IgD-negative memory B cell (primary cell): ENCODE data around the gene PLPPR3. TPM values are rescaled to one million over a fixed set of nuclear protein-coding genes. Genes with fewer than 3 reads are reported as not detected.

ENCODE experiments used
- H3K27ac Mint-ChIP-seq, 3 donors: one replicate each; pipeline ENCODE4 v1.8.0; 2020 to 2022; ENCODE audit warnings: mild to moderate bottlenecking in 3 of 3, mixed read lengths in 3 of 3, moderate library complexity in 1 of 3
- H3K27me3 Mint-ChIP-seq: one replicate; pipeline ENCODE4 v1.8.0; 2021; ENCODE audit warnings: mixed read lengths
- H3K36me3 Mint-ChIP-seq: one replicate; pipeline ENCODE4 v1.8.0; 2020; ENCODE audit warnings: mild to moderate bottlenecking, mixed read lengths
- H3K4me1 Mint-ChIP-seq, 3 donors: one replicate each; pipeline ENCODE4 v1.8.0; 2020 to 2022; ENCODE audit warnings: mixed read lengths in 3 of 3, mild to moderate bottlenecking in 1 of 3
- H3K4me3 Mint-ChIP-seq, 4 donors: one replicate each; pipeline ENCODE4 v1.8.0; 2020 to 2022; ENCODE audit warnings: mild to moderate bottlenecking in 4 of 4, mixed read lengths in 4 of 4, moderate library complexity in 3 of 4
- H3K9me3 Mint-ChIP-seq, 3 donors: one replicate each; pipeline ENCODE4 v1.8.0; 2020 to 2021; ENCODE audit warnings: mixed read lengths in 3 of 3, mild to moderate bottlenecking in 1 of 3
- polyA plus RNA-seq: library from polyadenylated mRNA; unstranded; fragments of 300-500 nt; fragmentation: Illumina TruSeq; gene quantifications from one replicate; pipeline ENCODE4 v1.2.3, GENCODE V29; 2021

PLPPR3 gene
- polyA plus RNA-seq, 1 donor from 2014 or later = not detected

DNA sequence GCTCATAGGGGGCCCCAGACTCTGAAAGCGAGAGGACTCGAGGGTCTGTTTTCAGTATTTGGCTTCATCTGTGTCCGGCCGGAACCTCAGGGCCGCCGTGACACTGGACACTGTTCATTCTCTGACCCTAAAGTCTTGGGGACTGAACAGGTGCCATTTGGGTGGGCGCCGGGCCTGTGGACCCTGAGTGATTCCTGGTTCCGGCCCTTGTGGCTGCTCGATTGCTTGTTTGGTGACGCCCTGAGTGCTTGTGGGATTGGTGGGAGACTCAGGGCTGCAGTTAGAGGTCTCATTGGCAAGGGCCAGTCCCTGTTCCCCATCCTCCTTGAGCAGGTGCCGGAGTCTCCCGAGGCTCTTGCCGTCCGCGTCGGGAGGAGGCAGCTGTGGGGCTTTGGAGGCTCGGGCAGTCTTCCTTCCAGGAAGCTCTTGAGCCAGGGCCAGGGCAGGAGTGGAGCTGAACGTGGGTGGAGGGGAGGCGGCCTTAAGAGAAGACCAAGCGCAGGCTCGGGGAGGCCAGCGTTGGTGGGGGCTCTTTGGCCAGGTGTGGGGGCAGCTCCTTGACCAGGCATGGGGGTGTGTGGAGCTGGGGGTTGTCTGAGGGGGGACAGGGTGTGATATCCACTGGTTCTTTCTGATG lies 19.8 kb downstream of the PLPPR3 start:
- H3K4me1 Mint-ChIP-seq = peaks cover 19 to 24% (median 22%) of the 10 kb centered on the region in 3 donors
- H3K36me3 Mint-ChIP-seq = no peaks in the 10 kb centered on the region
- H3K4me3 Mint-ChIP-seq = peak overlapping the region in 3 of 4 donors; percentile 32 to 84 (median 74)
- peak overlapping the region in 2 of 3 donors; percentile 50 to 85 for H3K27ac Mint-ChIP-seq
- H3K9me3 Mint-ChIP-seq = no peaks in the 10 kb centered on the region
- H3K27me3 Mint-ChIP-seq = no peaks in the 10 kb centered on the region

DNA sequence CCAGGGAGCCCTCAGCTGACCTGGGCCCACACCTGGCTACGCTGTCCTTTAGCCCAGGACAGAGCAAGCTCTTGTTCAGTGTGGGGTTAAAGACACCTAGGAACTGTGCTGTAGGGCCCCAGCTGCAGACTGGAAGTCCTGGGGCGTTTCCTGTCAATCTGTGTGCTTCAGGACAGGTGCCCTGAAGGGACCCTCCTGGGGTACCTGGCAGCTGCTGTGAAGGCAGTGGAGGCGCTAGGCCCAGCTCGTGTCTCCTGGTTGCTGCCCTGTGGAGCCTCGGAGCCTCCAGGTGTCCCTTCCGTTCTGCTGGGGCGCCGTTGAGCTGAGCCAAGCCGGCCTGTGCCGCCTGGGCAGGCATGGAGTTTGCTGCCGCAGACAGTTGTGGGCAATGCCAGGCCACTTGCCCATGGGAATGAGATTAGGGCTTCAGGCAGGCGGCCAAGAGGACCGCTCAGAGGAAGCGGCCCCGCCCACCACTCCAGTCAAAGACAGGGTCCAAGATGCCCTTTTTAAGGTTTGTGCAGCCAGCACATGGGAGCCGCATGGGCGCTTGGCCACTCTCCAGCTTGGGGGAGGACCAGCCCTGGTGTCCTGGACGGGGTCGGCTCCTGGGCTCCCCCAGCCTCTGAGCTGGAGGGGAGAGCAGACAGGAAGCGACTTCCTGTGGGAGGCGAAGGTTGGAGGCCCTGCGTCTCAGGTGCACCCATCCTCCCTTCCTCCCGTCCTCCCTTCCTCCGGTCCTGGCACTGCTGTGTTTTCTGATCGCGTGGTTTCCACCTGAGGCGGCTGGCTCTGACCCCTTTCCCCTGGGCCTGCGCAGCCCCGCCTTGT lies 20.5 kb downstream of the PLPPR3 start:
- no peaks in the 10 kb centered on the region for H3K9me3 Mint-ChIP-seq
- H3K4me3 Mint-ChIP-seq = peak overlapping the region in 3 of 4 donors; percentile 52 to 84 (median 55)
- peaks cover 22 to 28% (median 23%) of the 10 kb centered on the region in 3 donors for H3K4me1 Mint-ChIP-seq

DNA sequence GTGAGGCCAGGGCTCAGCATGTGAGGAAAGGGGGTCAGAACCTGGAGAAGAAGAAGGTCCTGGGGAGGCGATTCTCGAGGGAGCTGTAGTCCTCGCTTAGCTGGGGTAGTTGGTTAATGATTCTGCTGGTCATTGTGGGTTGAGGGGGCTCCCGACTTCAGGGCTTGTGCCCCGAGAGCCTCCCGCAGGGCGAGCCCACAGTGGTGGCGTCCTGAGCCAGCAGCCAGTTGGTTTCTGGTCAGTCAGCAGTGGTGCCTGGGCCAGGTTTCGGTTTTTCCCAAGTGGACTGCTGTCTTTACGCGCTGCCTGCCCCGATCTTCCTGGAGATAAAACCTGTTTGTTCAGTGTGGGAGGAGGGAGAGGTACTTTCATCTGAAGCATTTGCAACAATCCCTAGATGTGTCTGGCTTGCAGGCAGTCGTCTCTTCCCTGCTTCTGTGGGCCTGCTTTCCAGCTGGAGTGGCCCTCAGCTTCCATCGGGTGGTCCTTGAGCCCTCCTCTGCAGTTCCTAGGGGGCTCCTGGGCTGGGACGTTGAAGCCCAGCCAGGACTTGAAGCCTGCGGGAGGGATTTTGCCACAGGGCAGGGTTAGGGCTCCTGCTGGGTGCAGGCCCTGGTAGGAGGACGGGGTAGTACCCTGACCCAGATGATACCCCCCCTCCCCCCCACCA lies 21.3 kb downstream of the PLPPR3 start:
- no peaks in the 10 kb centered on the region for H3K27me3 Mint-ChIP-seq
- H3K4me1 Mint-ChIP-seq = peaks cover 22 to 28% (median 23%) of the 10 kb centered on the region in 3 donors
- H3K9me3 Mint-ChIP-seq = no peaks in the 10 kb centered on the region
- peak overlapping the region in 2 of 3 donors; percentile 88 to 99 for H3K27ac Mint-ChIP-seq
- peak overlapping the region; percentile 28 to 94 (median 65) for H3K4me3 Mint-ChIP-seq
- H3K36me3 Mint-ChIP-seq = no peaks in the 10 kb centered on the region

More for the DNA sequence above, 20.5 kb downstream of the PLPPR3 start:
- Mint-ChIP-seq H3K27me3 (no peaks in the 10 kb centered on the region), H3K27ac (peak overlapping the region in 2 of 3 donors; percentile 50 to 51), H3K36me3 (no peaks in the 10 kb centered on the region)

DNA sequence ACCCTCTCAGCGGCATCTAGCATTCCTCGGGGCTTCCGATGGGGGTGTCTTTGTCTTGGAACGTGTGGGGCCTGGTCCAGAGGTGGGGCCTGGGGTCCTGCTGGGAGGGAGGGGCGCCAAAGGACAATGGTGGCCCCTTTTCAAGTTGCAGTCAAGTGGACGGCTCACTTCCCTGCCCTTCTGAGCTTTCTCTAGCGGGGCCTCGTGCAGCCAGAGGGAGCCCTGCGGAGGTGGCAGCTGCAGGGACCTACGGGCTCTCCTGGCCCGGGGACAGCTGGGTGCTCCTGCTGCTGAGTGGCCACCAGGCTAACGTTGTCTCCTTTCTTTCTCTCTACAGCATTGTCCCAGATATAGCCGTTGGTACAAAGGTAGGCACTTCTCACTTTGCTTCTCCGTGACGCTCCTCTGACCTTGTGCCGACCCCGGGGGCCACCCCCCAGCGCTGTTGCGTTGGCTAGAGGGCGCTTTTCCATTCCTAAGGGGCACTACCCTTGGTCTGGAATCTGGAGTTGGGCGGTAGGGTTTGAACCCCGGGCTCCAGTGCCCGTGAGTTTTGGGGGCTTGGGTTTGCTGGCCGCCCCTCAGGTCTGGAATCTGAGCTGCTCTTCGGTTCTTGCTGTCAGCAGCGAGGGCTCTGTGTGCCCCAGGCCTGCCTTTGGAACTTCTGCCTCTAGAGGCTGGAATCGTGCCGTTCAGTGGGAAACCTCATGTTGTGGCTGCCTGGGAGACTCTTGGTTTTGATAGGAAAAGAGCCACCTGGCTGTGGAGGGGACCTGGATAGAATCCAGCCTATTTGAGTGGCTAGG lies 22.5 kb downstream of the PLPPR3 start:
- H3K27me3 Mint-ChIP-seq = no peaks in the 10 kb centered on the region
- H3K9me3 Mint-ChIP-seq = no peaks in the 10 kb centered on the region
- no peaks in the 10 kb centered on the region for H3K36me3 Mint-ChIP-seq
- peaks cover 22 to 28% (median 23%) of the 10 kb centered on the region in 3 donors for H3K4me1 Mint-ChIP-seq
- peak overlapping the region; percentile 87 to 94 (median 88) for H3K4me3 Mint-ChIP-seq
- peak overlapping the region; percentile 55 to 99 (median 94) for H3K27ac Mint-ChIP-seq

DNA sequence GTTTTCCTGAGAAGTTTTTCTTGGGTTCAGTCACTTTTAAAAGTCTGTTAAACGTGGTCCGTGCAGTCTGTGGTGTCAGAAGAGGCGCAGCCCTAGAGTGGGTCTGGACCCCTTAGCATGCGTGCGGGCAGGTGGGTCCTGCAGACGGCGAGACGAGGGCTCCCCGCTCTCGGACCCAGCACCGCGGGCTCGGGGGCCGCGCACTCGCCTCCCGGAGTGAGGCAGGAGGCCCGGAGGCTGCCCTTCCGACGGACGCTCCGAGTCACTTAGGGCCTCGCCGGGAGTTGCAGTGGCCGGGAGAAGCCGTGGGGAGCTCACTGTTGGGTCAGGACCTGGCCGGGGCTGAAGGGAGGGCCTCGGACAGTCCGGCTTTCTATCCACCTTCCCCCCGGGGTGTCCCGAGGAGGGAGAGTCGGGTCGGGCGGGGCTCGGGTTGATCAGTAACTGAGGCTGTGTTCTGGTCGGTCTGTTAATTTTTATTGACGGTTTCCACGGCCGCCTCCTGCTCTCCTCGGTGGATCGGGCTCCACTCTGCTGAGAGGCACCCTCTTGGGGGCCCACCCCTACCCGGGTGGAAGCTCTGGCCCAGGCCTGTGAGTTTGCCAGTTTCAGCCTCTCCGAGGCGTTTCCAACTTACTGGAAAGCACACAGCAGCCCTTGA lies 23.2 kb downstream of the PLPPR3 start:
- Mint-ChIP-seq H3K4me3 (peak overlapping the region; percentile 87 to 94 (median 90)), H3K27ac (peak overlapping the region; percentile 55 to 99 (median 96)), H3K36me3 (no peaks in the 10 kb centered on the region), H3K9me3 (no peaks in the 10 kb centered on the region), H3K27me3 (no peaks in the 10 kb centered on the region), H3K4me1 (peaks cover 21 to 28% (median 23%) of the 10 kb centered on the region in 3 donors)

DNA sequence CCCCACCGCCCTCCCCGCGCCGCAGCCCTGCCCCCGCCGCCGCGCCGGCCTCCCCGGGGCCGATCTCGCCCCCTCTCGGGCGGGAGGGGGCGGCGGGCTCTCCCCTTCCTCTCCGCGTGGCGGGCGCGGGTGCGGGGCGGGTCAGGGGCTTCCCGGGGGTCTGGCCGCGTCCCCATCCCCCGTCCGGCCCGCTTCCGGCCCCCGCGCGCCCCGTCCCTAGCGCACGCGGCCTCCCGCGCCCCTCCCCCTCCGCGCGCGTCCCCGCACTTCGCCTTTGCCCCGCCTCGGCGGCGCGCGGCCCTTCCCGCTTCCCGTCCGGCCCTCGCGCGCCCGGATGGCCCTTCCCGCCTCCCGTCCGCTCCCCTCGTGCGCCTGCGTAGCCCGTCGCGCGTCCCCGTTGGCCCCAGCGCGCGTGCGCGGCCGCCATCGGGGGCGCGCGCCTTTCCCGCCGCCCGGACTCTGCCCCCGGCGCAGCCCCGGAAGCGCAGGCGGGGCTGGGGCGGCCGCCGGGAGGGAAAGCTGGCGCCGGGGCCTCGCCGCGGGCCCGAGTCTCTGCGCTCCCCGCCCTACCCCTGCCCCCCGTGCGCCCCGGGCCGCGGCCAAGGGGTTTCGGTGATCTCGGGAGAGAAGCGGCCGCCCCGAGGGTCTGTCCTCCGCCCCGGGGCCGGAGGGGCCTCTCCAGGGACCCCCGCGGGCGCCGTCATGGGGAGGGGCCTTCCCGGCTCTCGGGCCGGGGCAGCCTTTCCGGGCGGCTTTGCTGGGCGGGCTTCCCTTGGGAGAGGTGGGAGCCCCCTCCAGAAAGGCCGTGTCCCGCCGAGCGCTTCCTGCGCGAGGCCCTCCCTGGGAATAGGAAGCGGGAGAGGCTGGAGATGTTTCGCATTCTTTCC lies 24.0 kb downstream of the PLPPR3 start:
- Mint-ChIP-seq H3K27me3 (no peaks in the 10 kb centered on the region), H3K27ac (peak overlapping the region; percentile 83 to 99 (median 96)), H3K9me3 (no peaks in the 10 kb centered on the region), H3K4me3 (peak overlapping the region; percentile 87 to 94 (median 90)), H3K36me3 (no peaks in the 10 kb centered on the region), H3K4me1 (peaks cover 17 to 28% (median 23%) of the 10 kb centered on the region in 3 donors)

DNA sequence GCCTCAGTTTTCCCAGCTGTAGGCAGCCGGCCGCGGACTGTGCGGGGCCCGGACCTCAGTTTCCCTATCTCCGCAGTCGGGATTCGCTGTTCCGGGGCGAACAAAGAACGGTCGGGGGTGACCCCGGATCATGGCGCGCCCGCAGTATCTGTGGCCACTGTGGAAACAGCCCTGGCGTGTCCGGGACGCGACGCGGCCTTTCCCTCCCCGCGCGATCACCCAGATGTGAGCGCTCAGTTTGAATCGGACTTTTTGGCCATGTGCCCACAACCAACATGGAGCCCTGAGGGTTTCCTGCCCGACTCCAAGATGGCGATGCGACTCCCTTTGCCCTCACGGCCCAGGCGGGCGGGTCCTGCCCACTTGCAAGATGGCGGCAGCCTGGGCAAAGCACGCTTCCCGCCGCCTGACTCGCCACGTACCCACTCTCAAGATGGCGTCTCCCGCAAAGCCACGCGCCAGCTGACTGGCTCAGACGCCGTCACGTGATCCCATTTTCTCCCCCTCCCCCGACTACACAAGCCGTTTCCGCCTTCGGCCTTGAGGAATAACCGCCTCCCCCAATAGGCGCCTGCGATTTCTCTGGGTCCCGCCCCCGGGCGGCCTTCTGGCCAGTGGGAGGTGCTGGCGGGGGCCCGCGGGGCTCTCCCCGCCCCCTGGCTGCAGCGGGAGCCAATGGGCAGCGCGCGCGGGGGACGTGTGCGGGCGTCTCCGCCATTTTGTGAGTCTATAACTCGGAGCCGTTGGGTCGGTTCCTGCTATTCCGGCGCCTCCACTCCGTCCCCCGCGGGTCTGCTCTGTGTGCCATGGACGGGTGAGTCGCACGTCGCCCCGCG lies 24.8 kb downstream of the PLPPR3 start, which contains the start of gene PTBP1:
PTBP1 (plus strand) TSS at position 761 of the 836 bp plus-strand sequence; CDS start at position 807, 46 bp downstream.
- Mint-ChIP-seq H3K27ac (peak within 1 kb of the TSS; percentile 83 to 99 (median 96)), H3K4me3 (peak within 1 kb of the TSS; percentile 92 to 97 (median 94)), H3K4me1 (peaks cover 15 to 24% (median 23%) of the 10 kb centered on the region in 3 donors), H3K27me3 (no peaks in the 10 kb centered on the region), H3K9me3 (no peaks in the 10 kb centered on the region), H3K36me3 (no peaks in the 10 kb centered on the region)

DNA sequence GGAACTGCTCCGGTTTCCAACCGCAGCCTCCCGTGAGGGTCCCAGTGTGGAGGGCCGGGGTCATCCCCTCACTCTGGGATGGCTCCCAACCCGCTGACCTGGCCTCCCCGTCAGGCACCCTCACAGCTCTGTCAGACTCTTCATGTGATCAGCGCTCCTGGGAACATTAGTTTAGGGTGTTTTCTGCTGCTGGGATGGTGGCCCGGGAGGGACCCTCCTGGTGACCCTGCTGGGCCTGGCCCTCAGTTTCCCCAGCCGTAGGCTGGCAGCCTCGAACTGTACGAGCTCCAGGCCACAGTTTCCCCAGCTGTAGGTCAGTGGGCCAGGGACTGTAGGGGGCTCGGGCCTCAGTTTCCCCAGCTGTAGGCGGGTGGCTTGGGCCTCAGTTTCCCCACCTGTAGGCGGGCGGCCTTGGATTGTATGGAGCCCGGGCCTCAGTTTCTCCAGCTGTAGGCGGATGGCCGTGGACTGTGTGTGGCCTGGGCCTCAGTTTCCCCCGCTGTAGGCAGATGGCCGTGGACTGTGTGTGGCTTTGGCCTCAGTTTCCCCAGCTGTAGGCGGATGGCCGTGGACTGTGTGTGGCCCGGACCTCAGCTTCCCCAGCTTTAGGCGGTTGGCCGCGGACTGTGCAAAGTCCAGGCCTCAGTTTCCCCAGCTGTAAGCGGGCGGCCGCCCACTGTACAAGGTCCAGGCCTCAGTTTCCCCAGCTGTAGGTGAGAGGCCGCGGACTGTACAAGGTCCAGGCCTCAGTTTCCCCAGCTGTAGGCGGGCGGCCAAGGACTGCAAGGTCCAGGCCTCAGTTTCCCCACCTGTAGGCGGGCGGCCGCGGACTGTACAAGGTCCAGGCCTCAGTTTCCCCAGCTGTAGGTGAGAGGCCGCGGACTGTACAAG lies 25.8 kb downstream of the PLPPR3 start:
- peaks cover under 1% of the 10 kb centered on the region for H3K27me3 Mint-ChIP-seq
- no peak overlapping the region for H3K27ac Mint-ChIP-seq
- H3K36me3 Mint-ChIP-seq = no peaks in the 10 kb centered on the region
- H3K9me3 Mint-ChIP-seq = no peaks in the 10 kb centered on the region
- peaks cover 10 to 23% (median 21%) of the 10 kb centered on the region in 3 donors for H3K4me1 Mint-ChIP-seq
- peak overlapping the region in 2 of 4 donors; percentile 12 to 60 for H3K4me3 Mint-ChIP-seq

DNA sequence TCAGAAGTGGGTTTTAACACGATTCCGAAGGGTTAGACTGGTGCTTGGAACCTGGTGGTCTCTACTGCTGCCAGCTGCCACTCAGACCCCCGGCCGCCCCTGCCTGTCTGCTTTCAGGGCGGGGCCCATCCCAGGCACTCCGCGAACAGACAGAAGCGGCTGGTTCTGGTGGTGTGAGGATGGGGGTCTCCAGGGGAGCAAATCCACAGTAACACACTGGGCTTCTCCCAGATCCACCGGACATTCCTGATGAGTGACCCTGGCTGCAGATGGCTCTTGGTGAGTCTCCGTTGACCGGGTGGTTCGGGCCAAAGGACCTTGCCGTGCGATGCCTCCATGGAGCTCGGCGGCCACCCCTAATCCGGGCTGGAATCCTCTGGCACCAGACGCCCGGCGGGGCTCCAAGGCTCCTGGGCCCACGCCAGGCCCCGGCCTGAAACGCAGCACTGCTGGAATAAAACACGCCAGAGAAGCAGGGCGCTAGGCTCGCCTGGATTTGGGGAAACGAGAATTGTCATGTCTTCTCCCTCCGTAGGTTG lies 26.6 kb downstream of the PLPPR3 start:
- Mint-ChIP-seq H3K27ac (no peak overlapping the region), H3K36me3 (no peaks in the 10 kb centered on the region), H3K4me3 (no peak overlapping the region), H3K4me1 (peaks cover 4 to 18% (median 16%) of the 10 kb centered on the region in 3 donors), H3K9me3 (no peaks in the 10 kb centered on the region), H3K27me3 (peaks cover 1% of the 10 kb centered on the region)

DNA sequence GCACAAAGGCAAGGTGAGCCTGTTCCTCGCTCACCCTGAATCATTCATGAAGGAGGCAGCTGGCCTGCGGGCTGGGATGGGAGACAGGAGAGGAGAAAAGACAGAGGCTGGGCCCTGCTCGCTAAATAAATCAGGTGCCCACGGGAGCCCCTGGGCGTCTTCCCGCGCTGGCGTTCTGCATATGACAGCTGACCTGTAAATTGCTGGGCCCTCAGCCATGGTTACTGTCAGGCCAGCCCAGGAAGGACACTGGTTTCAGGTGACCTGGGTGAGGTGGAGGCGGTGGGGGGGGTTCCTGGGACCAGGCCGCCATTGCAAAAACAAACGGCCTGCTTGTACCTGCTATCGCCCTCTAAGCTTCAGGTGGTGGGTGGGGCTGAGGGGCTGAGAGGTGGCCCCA lies 27.9 kb downstream of the PLPPR3 start:
- Mint-ChIP-seq H3K27me3 (peaks cover 3% of the 10 kb centered on the region), H3K4me1 (peaks cover 0 to 7% (median 6%) of the 10 kb centered on the region in 3 donors), H3K4me3 (no peak overlapping the region)

DNA sequence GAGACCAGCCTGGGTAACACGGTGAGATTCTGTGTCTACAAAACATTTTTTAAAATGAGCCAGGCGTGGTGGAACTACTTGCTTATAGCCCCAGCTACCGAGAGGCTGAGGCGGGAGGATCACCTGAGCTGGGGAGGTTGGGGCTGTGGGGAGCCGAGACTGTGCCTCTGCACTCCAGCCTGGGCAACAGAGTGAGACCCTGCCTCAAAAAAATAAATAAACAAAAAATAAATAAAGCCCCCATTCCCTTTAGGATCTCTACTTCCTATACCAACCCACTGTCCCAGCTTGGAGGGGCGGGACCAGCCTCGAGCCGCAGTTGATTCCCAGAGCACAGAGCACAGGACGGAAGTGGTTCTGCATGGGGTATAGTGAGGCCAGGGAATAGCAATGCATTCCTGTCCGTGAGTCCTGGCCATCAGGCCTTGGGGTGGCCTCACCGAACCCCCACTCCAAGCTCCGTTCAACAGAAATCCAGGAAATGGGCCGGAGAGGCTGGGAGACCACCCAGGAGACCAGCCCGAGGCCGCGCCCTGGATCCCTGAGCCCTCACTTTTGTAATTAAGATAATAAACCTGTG lies 29.4 kb downstream of the PLPPR3 start:
- no peaks in the 10 kb centered on the region for H3K36me3 Mint-ChIP-seq
- H3K4me3 Mint-ChIP-seq = peak overlapping the region in 1 of 4 donors; percentile 35
- H3K27me3 Mint-ChIP-seq = peaks cover 3% of the 10 kb centered on the region
- H3K27ac Mint-ChIP-seq = no peak overlapping the region
- H3K9me3 Mint-ChIP-seq = no peaks in the 10 kb centered on the region
- peaks cover 0 to 5% (median 4%) of the 10 kb centered on the region in 3 donors for H3K4me1 Mint-ChIP-seq

More for the DNA sequence above, 27.9 kb downstream of the PLPPR3 start:
- Mint-ChIP-seq H3K27ac (no peak overlapping the region), H3K36me3 (no peaks in the 10 kb centered on the region), H3K9me3 (no peaks in the 10 kb centered on the region)
